ENCODE results near the gene SLC8B1.

The SLC8B1 gene

DNA sequence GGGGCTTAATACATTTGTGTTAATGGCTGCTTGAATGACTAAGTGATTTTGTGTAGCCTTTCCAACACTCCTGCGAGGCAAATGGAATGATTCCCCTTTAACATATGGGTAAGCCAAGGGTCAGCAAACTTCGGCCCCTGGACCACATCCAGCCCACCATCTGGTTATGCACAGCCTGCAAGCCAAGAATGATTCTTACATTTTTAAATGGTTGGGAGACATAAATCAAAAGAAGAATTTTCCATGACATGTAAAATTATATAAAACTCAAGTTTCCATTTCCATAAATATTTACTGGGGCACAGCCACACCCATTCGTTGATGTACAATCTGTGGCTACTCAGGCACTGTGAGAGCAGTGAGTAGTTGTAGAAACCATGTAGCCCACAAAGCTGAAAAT is 9.0 kb downstream of the SLC8B1 start:
- DNase-seq (ENCODE audit: low read depth in 1 of 2, low spot score in 1 of 2) = no peak

DNA sequence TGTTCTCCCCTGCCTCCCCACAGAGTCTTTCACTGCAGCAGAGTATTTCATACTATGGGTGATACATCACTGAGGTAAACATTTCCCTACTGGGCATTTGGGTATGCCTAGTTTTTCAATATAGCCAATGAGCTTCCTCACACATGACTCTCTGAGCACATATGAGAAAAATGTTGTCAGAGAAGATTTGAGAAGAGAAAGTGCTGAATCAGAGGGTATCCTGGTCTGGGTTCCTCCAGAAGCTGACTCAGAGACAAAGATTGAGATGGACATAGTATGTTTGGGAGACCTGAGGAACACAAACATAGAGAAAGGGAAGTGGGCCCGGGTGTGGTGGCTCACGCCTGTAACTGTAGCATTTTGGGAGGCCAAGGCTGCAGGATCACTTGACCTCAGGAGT is 12.6 kb downstream of the SLC8B1 start:
- no peak for DNase-seq (ENCODE audit: low read depth in 1 of 2, low spot score in 1 of 2)

DNA sequence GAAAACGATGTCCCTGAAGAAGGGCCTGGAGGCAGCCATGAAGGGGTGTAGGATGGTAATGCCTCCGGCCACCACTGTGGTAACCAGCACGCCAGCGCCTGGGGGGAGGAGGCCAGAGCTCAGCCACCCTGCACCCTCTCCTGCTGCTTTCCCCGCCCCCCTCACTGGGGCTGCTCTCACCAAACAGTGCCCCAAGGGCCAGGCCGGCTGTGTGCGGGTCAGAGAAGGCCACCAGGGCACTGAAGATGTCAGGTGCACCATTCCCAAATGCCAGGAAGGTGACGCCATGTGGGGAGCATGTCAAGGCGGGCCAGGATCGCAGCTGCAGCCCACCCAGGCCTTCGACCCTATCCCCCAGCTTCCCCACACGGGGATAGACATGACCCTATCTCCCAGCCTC is 14.5 kb downstream of the SLC8B1 start:
- no peak for DNase-seq (ENCODE audit: low read depth in 1 of 2, low spot score in 1 of 2)

DNA sequence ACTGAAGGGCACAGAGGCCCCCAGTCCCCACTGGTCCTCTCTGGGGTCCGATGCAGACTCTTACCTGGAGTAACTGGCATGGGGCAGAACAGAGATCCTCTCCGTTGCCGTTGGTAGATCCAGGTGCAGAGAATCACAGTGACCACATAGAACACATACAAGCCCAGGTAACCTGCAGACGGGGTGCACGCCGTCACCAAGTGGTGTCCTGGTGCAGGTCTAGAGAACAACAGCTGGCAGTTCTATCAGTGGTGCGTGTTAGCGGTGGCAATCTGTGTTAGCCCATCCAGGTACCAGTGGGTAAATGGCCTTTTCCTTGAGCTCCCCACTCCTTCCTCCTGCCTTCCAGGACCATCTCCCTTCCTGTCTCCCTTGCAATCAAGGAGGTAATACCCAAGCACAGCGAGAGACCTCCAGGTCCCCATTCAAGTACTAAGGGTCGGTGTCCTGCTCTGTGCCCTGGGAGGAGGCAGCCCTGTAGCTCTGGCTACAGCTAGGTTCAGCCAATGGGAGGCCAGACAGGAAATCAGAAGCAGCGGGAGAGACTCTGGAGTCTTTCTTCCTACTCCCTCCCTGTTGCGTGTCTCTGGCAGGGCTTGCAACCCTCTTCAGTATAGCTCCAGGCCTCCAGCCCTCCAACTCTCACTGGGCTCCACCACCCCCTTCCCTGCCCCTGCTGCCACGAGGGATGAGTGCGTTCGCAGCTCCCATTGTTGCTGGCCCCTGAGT is 15.8 kb downstream of the SLC8B1 start:
- no peak for DNase-seq (ENCODE audit: low read depth in 1 of 2, low spot score in 1 of 2)

DNA sequence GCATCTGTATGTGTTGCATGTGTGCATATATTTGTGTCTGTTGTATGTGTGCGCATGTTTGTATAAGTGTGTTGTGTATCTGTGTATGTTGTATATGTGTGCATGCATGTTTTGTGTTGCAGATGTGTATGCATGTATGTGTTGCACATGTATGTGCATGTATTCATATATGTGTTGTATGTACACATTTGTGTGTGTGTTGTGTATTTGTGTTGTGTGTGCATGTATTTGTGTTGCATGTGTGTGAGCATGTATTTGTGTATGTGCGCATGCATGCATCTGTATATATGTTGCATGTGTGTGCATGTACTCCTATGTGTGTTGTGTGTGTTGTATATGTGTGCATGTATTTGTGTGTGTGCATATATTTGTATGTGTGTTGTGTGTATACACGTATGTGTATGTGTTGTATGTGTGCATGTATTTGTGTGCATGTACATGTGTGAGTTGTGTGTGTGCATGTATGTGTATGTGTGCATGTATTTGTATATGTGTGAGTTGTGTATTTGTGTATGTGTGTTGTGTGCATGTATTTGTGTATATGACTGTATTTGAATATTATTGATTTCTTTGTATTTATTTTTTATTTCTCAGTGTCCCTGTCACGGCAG is 16.8 kb downstream of the SLC8B1 start:
- no peak for DNase-seq (ENCODE audit: low read depth in 1 of 2, low spot score in 1 of 2)

DNA sequence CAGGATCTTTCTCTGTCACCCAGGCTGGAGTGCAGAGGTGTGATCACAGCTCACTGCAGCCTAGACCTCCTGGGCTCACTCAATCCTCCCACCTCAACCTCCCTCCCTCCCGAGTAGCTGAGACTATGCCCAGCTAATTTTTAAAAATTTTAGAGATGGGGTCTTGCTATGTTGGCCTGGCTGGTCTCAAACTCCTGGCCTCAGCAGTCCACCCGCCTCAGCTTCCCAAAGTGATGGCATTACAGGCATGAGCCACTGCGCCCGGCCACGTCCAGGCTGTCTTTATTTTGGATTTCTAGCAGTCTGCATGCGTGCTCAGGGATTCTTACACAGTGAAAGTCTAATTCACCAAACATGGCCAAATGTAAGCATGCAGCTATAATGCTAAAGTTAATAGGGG is 17.8 kb downstream of the SLC8B1 start:
- no peak for DNase-seq (ENCODE audit: low read depth in 1 of 2, low spot score in 1 of 2)

DNA sequence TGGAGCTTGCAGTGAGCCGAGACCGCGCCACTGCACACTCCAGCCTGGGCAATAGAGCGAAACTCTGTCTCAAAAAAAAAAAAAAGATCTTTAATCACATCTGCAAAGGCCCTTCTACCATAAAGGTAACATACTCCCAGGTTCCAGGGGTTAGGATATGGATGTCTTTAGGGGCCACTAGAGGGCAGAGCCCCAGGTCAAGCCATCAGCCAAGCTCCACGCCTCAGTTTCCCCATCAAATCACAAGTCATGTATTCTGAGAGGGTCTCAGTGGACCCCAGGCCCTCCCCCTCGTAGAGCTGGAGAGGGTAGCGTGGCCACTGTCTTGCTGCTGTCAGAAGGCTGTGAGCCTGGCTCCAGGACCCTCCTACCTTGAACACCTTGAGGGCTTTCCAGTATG is 18.8 kb downstream of the SLC8B1 start:
- no peak for DNase-seq (ENCODE audit: low read depth in 1 of 2, low spot score in 1 of 2)

DNA sequence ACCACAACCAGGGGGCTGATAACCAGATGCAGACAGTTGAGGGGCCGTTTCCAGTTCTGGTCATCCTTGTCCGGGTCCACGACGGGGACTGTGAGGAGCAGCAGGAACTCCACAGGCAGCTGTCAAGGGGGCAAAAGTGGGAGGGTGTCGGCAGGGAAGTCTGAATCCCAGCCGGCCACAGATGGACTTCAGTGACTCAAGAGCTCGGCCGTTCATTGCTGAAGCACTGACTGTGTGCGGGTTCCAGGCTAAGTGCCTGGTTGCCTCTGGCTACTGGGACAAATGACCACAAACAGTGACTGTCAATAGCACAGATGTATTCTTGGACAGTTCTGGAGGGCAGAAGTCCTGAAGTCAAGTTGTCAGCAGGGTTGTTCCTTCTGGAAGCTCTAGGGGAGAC is 19.6 kb downstream of the SLC8B1 start:
- no peak for DNase-seq (ENCODE audit: low read depth in 1 of 2, low spot score in 1 of 2)

DNA sequence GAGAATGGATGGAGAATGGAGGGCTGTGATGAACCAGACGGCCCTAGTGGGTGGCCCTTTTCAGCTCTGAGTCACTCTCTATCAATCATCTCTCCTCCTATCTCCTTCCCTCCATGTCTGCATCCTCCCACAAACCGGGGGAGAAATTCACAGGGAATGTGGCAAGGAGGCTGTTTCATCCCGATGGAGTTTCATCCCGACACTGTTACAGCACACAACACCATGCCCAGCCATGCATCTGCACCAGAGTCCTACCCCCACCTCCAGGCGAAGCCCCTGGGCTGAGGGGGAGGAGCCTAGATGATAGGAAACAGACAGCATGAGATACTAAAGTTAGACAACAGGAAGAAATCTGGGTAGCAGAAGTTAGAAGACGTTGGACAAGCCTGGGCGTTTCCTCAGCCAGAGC is 20.8 kb downstream of the SLC8B1 start:
- DNase-seq (ENCODE audit: low read depth in 1 of 2, low spot score in 1 of 2) = no peak

DNA sequence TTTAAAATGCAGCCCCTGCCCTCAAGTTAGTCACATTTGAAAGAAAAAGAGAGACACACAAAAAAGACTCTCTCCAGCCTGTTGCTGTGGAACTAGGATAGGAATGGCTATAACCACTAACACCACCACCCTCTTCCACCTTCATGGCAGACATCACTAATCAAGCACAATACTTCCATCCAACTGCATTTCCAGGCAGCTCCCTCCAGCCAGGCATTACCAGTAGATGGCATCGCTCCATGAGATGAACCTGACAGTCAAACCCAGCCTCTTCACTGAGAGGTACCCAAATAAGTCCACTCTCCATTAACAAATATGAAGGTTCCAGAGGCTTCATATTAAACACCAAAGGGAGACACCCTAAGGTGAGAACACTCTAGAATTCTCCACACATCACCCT is 24.4 kb downstream of the SLC8B1 start:
- DNase-seq (ENCODE audit: low read depth in 1 of 2, low spot score in 1 of 2) = no peak

DNA sequence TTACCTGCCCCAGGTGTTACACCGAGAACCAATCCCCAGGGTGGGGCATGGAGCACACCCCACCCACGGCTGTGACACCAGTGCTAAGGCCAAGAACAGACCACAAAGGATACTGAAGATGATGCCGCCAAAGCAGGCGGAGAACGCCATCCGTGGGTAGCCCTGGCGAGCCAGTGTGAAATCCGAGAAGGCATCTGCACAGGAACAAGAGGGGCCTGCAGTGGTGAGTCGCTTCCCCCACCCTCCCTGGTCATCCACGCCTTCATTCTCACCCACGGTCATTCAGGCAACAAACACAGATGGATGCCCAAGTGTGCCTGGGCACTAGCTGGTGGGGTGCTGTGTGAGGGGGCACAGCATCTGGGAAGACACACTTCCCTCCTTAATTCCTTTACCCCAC is 28.5 kb downstream of the SLC8B1 start:
- no peak for DNase-seq (ENCODE audit: low read depth in 1 of 2, low spot score in 1 of 2)

DNA sequence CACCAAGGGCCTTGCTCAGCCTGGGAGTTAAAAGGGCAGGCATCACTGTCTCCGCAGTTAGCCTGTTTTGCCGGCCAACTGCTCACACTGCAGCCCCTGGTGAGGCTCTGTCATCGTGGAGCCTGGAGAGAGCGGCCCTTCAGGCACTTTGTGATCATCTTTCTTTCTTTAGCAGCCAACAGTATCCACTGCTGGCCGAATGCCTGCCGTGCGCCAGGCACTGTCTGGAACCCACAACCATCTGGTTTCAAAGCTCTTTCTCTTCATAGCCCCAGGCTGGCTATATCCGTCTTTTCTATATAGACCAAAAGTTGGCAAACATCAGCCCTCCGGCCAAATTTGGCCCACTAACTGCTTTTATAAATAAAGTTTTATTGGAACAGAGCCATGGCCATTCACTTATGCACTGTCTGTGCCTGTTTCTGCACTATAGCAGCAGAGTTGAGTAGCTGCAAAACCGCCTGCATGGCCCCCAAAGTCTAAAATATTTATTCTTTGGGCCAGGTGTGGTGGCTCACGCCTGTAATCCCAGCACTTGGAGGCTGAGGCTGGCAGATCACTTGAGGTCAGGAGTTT is 29.5 kb downstream of the SLC8B1 start:
- no peak for DNase-seq (ENCODE audit: low read depth in 1 of 2, low spot score in 1 of 2)

DNA sequence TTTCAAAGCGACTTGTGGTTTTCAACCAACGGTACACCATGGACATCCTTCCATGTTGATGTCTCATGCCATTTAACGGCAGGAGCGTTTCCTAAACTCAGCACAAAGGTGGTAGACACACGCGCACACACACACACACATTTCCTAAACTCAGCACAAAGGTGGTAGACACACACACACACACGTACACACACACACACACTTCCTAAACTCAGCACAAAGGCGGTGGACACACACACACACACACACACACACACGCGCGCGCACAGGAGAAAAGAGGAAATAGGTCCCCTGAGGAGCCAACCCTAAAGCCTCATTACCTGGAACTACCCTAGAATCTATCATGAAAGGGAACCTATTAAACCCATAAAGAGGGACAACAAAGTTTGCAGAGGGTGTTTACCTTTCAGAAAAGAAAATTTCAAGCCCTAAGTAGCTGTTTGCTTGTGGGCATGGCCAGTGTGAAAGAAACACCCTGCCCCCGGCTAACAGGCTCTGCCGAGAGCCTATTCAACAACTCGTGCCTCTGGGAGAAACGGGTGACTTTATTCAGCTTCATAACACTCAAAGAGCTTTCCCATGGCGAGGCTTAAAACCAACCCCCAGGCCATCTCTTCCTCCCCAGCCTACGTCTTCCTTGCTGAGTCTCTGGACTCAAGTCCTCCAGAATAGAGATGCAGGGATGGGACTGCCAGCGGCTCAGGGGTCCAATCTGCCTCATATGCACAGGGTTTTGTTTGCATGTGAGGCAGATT is 31.8 kb downstream of the SLC8B1 start:
- no peak for DNase-seq (ENCODE audit: low read depth in 1 of 2, low spot score in 1 of 2)

DNA sequence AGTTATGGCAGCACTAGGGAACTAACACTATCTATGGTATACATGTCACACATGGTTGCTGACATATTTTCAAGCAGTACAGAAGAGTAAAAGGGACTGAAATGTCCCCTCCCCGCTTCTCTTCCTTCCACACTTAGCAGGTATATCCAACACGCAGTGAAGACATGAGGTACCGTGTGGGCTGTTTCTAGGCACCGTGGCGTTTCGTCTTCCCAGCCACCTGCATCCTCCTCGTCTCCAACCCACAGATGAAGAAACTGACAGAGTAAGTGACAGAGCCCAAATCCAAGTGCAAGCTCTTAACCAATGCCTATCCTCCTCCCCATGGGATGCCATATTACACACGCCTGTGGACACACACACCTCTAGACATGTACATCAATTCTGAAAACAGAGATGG is 32.4 kb downstream of the SLC8B1 start:
- DNase-seq (ENCODE audit: low read depth in 1 of 2, low spot score in 1 of 2) = no peak

DNA sequence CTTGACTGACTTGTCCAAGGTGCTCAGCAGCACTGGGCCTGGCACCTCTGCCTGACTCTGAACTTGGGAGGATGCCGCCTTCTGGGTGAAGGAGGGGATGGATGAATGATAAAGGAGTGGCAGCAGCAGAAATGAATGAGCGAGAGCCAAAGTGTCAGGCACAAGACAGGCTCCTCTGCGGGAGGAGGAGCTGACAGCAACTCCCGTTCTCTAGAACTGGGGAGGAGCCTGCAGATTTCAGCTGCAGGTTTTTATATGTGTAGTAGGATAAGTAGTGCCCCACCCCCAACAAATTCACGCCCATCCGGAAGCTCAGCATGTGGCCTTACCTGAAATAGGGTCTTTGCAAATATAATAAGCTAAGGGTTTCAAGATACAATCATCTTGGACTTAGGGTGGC is 33.1 kb downstream of the SLC8B1 start:
- DNase-seq (ENCODE audit: low read depth in 1 of 2, low spot score in 1 of 2) = no peak

DNA sequence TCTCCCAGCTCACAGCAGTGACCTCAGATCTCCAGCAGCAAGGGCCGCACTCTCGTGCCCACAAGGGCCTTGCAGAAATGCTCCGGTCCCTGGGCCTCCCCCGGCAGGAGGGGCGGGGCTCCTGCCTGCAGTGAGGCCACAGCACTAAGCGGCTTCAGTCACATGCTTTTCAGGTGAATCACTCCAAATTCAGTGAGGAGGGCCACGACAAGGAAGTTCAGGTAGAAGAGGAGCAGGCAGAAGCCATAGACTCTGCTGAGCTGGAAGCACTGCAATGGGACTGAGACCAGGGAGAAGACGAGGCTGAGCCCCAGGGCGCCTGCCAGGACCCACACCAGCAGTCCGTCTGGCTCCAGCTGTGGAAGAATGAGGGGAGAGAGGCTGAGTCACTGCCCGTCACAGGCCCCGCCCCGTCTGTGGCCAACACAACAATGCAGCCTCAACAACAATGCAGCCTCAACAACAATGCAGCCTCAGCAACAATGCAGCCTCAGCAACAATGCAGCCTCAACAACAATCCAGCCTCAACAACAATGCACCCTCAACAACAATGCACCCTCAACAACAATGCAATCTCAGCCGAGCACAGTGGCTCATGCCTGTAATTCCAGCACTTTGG is 35.2 kb downstream of the SLC8B1 start:
- no peak for DNase-seq (ENCODE audit: low read depth in 1 of 2, low spot score in 1 of 2)

DNA sequence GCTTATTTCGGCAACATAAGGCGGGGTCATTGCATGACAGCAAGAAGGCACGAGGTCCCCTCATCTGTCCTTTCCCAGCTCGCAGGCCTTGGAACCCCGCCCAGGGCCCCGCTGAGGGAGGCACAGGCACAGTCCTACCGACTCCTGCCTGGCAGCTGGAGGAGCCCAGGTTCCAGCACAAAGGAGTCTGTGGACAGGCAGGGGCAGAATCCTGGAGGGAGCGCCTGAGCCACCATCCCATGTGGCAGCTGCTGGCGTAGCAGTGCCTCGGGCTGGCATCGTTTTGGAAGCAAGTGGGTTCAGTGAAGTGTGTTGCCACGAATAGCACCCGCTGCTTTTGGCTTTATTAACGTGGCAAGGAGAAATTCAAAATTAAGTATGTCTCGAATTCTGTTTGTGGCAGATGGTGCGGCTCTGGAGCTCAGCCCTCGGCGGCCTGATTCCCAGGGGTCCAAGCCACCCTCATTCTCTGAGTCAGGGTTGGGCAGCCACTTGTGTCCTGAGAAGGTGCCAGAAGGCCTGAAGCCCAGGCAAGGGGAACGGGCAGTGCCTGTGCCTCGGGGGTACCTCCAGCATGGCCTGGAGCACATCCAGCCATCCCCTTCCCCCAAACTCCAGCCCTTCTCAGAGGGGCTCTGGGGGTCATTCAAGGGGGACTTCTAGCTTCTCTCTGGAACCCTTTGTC is 35.9 kb downstream of the SLC8B1 start:
- no peak for DNase-seq (ENCODE audit: low read depth in 1 of 2, low spot score in 1 of 2)

DNA sequence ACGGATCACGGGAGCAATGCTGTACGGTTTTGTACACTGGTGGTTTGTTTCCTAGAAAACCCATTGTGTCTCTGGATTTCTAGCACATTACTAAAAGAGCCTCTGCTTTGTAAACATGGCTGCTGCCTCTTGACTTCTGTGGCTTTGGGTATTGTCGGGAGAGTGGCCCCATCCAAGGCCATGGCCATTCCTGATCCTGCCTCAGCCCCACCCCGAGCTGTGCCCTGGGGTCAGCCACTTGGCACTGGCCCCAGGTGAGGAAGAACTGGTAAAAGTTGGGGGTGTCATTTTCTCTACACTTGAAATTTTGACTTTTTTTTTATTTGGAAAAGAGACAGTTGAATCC is 36.5 kb downstream of the SLC8B1 start:
- DNase-seq (ENCODE audit: low read depth in 1 of 2, low spot score in 1 of 2) = no peak

DNA sequence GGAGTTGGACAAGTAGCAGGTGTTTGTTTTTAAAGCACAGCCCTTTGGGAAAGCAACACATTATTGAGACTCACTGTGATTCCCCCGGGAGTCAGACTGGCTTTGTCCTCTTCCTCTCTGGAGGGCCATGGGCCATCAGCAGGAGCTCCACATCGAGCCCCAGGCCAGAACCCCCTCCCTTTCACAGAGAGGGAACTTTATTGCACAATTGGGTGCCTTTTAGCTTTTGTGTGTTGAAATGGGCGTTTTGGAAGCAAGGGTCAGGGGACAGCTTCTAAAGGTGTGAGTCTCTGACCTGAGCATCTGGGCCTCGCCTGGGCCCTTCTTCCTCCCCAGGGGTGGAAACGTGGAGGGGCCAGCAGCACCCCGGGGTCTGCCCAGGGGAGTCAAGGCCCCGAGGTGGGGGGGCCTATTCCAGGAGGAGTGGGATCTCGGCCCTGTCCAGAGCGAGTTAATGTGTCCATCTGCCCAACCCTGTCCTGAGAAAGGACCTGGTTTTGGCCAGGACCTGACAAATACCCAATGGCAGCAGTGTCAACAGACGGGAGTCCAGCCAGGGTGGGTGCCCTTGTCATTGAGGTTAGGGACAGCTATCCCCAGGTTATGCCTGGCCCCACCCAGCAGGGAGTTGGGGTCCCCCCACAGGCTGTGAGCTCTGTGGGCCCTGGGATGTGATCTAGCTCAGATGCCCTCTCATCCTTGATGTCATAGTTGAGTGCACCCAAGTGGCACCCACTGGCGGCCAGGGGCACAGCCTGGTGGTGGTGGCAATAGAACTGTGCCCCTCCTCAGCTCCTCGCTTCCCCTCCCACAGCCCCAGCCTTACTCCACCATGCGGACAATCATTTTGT is 37.1 kb downstream of the SLC8B1 start:
- DNase-seq (ENCODE audit: low read depth in 1 of 2, low spot score in 1 of 2) = no peak

DNA sequence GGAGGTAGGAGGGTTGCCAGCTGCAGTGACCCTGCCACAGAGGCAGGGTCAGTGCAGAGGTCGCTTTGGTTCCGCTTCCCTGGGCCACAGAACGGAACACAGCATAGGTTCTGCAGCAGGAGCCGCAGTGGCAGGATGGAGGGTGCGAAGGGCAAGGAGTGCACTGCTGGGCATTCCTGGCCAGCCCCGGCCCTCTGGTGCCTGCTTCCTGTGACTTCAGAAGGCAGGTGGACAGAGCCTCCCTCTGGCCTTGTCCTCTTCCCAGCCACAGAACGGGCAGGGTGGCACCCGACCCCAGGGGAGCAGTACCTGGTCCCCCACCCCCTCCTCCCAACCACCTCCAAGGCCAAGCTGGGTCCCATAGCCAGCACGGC is 37.7 kb downstream of the SLC8B1 start:
- DNase-seq (ENCODE audit: low read depth in 1 of 2, low spot score in 1 of 2) = no peak
